GM12878 (cell line): ENCODE measurements around the gene TRPV3. TPM values are rescaled to one million over a fixed set of nuclear protein-coding genes. Genes with fewer than 3 reads are reported as not detected.
"Not testable (repeated sequence)": the region's sequence is repeated elsewhere in the genome, so short reads cannot be mapped to it uniquely, and the experiment has no call there.

ENCODE experiments used
- ATAC-seq: fragments of 200-7000 bp; cut with Tn5 transposase; 3 replicates; pipeline ENCODE4 v1.9.1; 2020; ENCODE audit warnings: mild to moderate bottlenecking, moderate library complexity
- BruUV-seq: library from RNA; stranded (reverse); fragments of 400-500 nt; replicated peaks from 2 replicates; lab custom pipeline; 2021; lab: Mats Ljungman, UMichigan
- CTCF ChIA-PET: fragments of 300-600 bp; sonication (Branson Sonifier 250); formaldehyde crosslinking; extraction: SDS; loops from one replicate; lab custom pipeline; 2021; ENCODE audit warnings: inconsistent platforms; lab: Yijun Ruan, JAX
- POLR2A ChIA-PET: fragments of 350-600 bp; formaldehyde crosslinking; extraction: SDS; loops from one replicate; lab custom pipeline; 2021; ENCODE audit warnings: inconsistent platforms; lab: Charles Lee
- RAD21 ChIA-PET: fragments of 300-600 bp; sonication (Branson Sonifier 250); formaldehyde crosslinking; loops from one replicate; lab custom pipeline; 2023; ENCODE audit warnings: antibody characterized with exemption; ENCODE audit not compliant: unreplicated experiment; lab: Charles Lee
- SMC1A ChIA-PET: fragments of 300-600 bp; sonication (Branson Sonifier 250); formaldehyde crosslinking; loops from one replicate; lab custom pipeline; 2023; ENCODE audit not compliant: unreplicated experiment, uncharacterized antibody; lab: Charles Lee
- DNase-seq: peaks from one replicate; pipeline ENCODE4 v3.0.0-alpha.2; 2011; ENCODE audit warnings: low read depth, low spot score
- FAIRE-seq: peaks from 3 replicates; lab custom pipeline; 2011; peaks lifted over from hg19 to GRCh38; lab: Jason Lieb, UNC
- H2AFZ ChIP-seq: 2 replicates; pipeline ENCODE4 v1.6.0; 2011; ENCODE audit warnings: low read depth, low read length, control low read depth; ENCODE audit not compliant: control insufficient read depth
- H3K27ac ChIP-seq: 2 replicates; pipeline ENCODE4 v1.5.1; 2011; ENCODE audit warnings: control low read depth; ENCODE audit not compliant: control insufficient read depth, insufficient read depth
- H3K27me3 ChIP-seq, 2 experiments: replicated peaks in 1 of 2; 2 replicates each; pipeline versions ENCODE4 v1.6.0 to v1.6.1; 2011; ENCODE audit warnings: low read length in 1 of 2; ENCODE audit not compliant: control insufficient read depth in 2 of 2, insufficient read depth in 2 of 2
- H3K36me3 ChIP-seq, 2 experiments: 2 replicates each; pipeline ENCODE4 v1.5.1; 2011; ENCODE audit warnings: low read length in 1 of 2; ENCODE audit not compliant: control insufficient read depth in 2 of 2, insufficient read depth in 2 of 2
- H3K4me1 ChIP-seq: 2 replicates; pipeline ENCODE4 v1.6.1; 2011; ENCODE audit warnings: mild to moderate bottlenecking, low read length, moderate library complexity, mixed read lengths; ENCODE audit not compliant: control insufficient read depth, insufficient read depth
- H3K4me2 ChIP-seq: 2 replicates; pipeline ENCODE4 v1.6.0; 2011; ENCODE audit warnings: control low read depth; ENCODE audit not compliant: control insufficient read depth, insufficient read depth
- H3K4me3 ChIP-seq: fragments of 200-600 bp; sonication (generic); 2 replicates; pipeline ENCODE4 v1.5.1; 2016
- H3K79me2 ChIP-seq: 2 replicates; pipeline ENCODE4 v1.6.0; 2011; ENCODE audit warnings: low read length; ENCODE audit not compliant: control insufficient read depth, insufficient read depth
- H3K9ac ChIP-seq: 2 replicates; pipeline ENCODE4 v1.8.0; 2011; ENCODE audit warnings: low read length, control low read depth, mixed read lengths; ENCODE audit not compliant: control insufficient read depth, insufficient read depth
- H3K9me3 ChIP-seq: replicated peaks from 3 replicates; pipeline ENCODE4 v1.5.1; 2011; ENCODE audit warnings: mild to moderate bottlenecking, low read length; ENCODE audit not compliant: control insufficient read depth, insufficient read depth
- H4K20me1 ChIP-seq: 2 replicates; pipeline ENCODE4 v1.6.0; 2011; ENCODE audit not compliant: control insufficient read depth, insufficient read depth
- BCL11A ChIP-seq: IDR thresholded peaks from 2 replicates; pipeline ENCODE4 v1.6.1; 2011; ENCODE audit warnings: low read depth, low read length
- BHLHE40 ChIP-seq, 2 experiments: fragments of 450-650 bp in 1 of 2; IDR thresholded peaks; 2 replicates each; pipeline ENCODE4 v1.6.1; 2011 to 2017; ENCODE audit warnings: low read depth in 2 of 2, borderline replicate concordance in 1 of 2, improper control_type of control experiment in 1 of 2, low read length in 1 of 2, mild to moderate bottlenecking in 1 of 2
- CHD1 ChIP-seq: IDR thresholded peaks from 2 replicates; pipeline ENCODE4 v1.6.1; 2012; ENCODE audit warnings: low read depth, low read length, improper control_type of control experiment
- EED ChIP-seq: sonication (generic); IDR thresholded peaks from 2 replicates; pipeline ENCODE4 v1.6.1; 2016; ENCODE audit warnings: antibody characterized with exemption, low read depth
- EP300 ChIP-seq, 2 experiments: fragments of 150-350 bp in 1 of 2; IDR thresholded peaks; 2 replicates each; pipeline ENCODE4 v1.6.1; 2011 to 2012; ENCODE audit warnings: low read depth in 2 of 2, low read length in 2 of 2, borderline replicate concordance in 1 of 2, improper control_type of control experiment in 1 of 2, inconsistent platforms in 1 of 2; ENCODE audit not compliant: control insufficient read depth in 1 of 2
- JUNB ChIP-seq: IDR thresholded peaks from 2 replicates; pipeline ENCODE4 v1.6.1; 2016; ENCODE audit warnings: antibody characterized with exemption, mild to moderate bottlenecking
- NFYA ChIP-seq: IDR thresholded peaks from 2 replicates; pipeline ENCODE4 v1.6.1; 2011; ENCODE audit warnings: low read depth, mild to moderate bottlenecking, low read length, improper control_type of control experiment, borderline replicate concordance
- PAX8 ChIP-seq: fragments of 450-650 bp; IDR thresholded peaks from 2 replicates; pipeline ENCODE4 v1.6.1; 2017; ENCODE audit warnings: mild to moderate bottlenecking, moderate library complexity
- POU2F2 ChIP-seq: IDR thresholded peaks from 3 replicates; pipeline ENCODE4 v1.6.1; 2011; ENCODE audit warnings: low read depth, mild to moderate bottlenecking, low read length, borderline replicate concordance
- SMAD5 ChIP-seq: IDR thresholded peaks from 2 replicates; pipeline ENCODE4 v1.6.1; 2016; ENCODE audit warnings: antibody characterized with exemption, low read depth
- SP1 ChIP-seq: IDR thresholded peaks from one replicate; pipeline ENCODE4 v1.6.1; 2011; ENCODE audit warnings: low read depth, low read length
- SUZ12 ChIP-seq: fragments of 200-600 bp; sonication (generic); IDR thresholded peaks from one replicate; pipeline ENCODE4 v1.6.1; 2018; ENCODE audit warnings: antibody characterized with exemption, mild to moderate bottlenecking; ENCODE audit not compliant: unreplicated experiment
- ZZZ3 ChIP-seq: IDR thresholded peaks from 2 replicates; pipeline ENCODE4 v1.6.1; 2011; ENCODE audit warnings: low read depth; ENCODE audit not compliant: control insufficient read depth, insufficient read length
- WGBS: methylation state at CpG from one replicate; pipeline ENCODE4 v1.1.6; 2016; ENCODE audit warnings: low lambda C conversion rate; ENCODE audit not compliant: insufficient replicate concordance, insufficient coverage; ENCODE audit errors: missing lambda C conversion rate; 5-methylcytosine and 5-hydroxymethylcytosine counted together
- in situ Hi-C: fragments of 300-500 bp; cut with MboI; formaldehyde crosslinking; loops from 9 replicates; pipeline ENCODE4 v1.14.3; 2018; ENCODE audit warnings: mixed read lengths
- intact Hi-C: fragments of 100-400 bp; cut with micrococcal nuclease; formaldehyde crosslinking; loops from one replicate; pipeline ENCODE4 v1.14.2; 2022; ENCODE audit not compliant: unreplicated experiment
- polyA plus RNA-seq, 11 experiments: library from polyadenylated mRNA; depleted of rRNA in 4 of 11; unstranded in 6 of 11; stranded (reverse) in 5 of 11; fragments of >200 nt; fragmentation: Nextera tagmentation in 4 of 11; fragmentation: Illumina TruSeq in 1 of 11; extraction: Ambion mirVana in 4 of 11; extraction: Trizol in 1 of 11; gene quantifications; 1 replicate in 1 of 11; 2 replicates in 10 of 11; pipeline versions ENCODE4 v1.2.1 to v1.2.3, GENCODE V29; 2011 to 2016; ENCODE audit warnings: inconsistent platforms in 2 of 11, missing spikeins in 2 of 11, low read depth in 1 of 11
- total RNA-seq, 4 experiments: library from RNA; depleted of rRNA in 3 of 4; stranded (reverse); fragments of >200 nt in 3 of 4; fragmentation: Illumina TruSeq in 1 of 4; extraction: Trizol in 1 of 4; gene quantifications; 2 replicates each; pipeline versions ENCODE4 v1.2.1 to v1.2.3, GENCODE V29; 2013 to 2021
- TF ChIP-seq, protein P1 (sequence below): fragments of 450-650 bp; IDR thresholded peaks from 2 replicates; pipeline ENCODE4 v1.6.1; 2014; ENCODE audit warnings: mild to moderate bottlenecking
- TF ChIP-seq, protein P2 (sequence below): IDR thresholded peaks from 2 replicates; pipeline ENCODE4 v1.6.1; 2012; ENCODE audit warnings: low read depth, low read length, improper control_type of control experiment
- TF ChIP-seq, protein P3 (sequence below): fragments of 450-650 bp; IDR thresholded peaks from 2 replicates; pipeline ENCODE4 v1.6.1; 2017; ENCODE audit warnings: antibody characterized with exemption, mild to moderate bottlenecking, moderate library complexity

Gene TRPV3
- total and polyA plus RNA-seq, 10 of the 15 experiments (the other 5 are each of a cell fraction or from before 2014, with no cell fraction given): 0.52 to 12.0 (median 2.7) TPM

DNA sequence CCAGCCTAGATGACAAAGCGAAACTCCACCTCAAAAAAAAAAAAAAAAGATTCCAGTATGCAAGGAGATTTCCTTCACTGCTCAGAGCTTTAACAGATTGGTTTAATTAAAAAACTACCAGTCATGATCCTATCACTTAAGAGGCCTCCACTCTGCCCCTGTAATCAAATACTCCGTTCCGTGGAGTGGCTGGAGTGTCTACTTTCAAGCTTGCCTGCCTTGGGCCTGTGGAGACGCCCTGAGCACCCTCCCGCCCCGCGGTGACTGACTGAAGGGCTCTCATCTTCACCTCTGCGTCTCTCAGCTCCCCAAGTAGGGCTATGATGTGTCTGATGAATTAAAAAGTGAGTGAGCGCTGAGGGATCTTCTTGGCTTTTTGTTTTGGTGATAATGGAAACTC is 25.3 kb upstream of the TRPV3 start:
- CTCF ChIA-PET: no interaction called here
- Histone ChIP-seq H3K27me3 (no peaks in the 10 kb centered on the region), H3K27ac (no peak overlapping the region)
- 99% methylated on average over 9 of the region's 9 CpGs for WGBS
- in situ Hi-C loops: no loop called here
- TF ChIP-seq SUZ12 (no peak), JUNB (no peak), POU2F2 (no peak), EED (no peak), ZZZ3 (no peak), CHD1 (no peak), PAX8 (no peak), SMAD5 (no peak), BHLHE40 (IDR thresholded peaks at IDR 0.05; ENCODE audit: borderline replicate concordance in 1 of 2, low read depth in 2 of 2, low read length in 1 of 2) (no peak), SP1 (no peak), EP300 (IDR thresholded peaks at IDR 0.05; ENCODE audit: borderline replicate concordance in 1 of 2, control insufficient read depth in 1 of 2, low read depth in 2 of 2, low read length in 2 of 2) (no peak), NFYA (no peak), BCL11A (no peak)
- TF ChIP-seq, protein P1, sequence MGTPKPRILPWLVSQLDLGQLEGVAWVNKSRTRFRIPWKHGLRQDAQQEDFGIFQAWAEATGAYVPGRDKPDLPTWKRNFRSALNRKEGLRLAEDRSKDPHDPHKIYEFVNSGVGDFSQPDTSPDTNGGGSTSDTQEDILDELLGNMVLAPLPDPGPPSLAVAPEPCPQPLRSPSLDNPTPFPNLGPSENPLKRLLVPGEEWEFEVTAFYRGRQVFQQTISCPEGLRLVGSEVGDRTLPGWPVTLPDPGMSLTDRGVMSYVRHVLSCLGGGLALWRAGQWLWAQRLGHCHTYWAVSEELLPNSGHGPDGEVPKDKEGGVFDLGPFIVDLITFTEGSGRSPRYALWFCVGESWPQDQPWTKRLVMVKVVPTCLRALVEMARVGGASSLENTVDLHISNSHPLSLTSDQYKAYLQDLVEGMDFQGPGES: no peak
- TF ChIP-seq, protein P2, sequence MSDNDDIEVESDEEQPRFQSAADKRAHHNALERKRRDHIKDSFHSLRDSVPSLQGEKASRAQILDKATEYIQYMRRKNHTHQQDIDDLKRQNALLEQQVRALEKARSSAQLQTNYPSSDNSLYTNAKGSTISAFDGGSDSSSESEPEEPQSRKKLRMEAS: no peak
- TF ChIP-seq, protein P3, sequence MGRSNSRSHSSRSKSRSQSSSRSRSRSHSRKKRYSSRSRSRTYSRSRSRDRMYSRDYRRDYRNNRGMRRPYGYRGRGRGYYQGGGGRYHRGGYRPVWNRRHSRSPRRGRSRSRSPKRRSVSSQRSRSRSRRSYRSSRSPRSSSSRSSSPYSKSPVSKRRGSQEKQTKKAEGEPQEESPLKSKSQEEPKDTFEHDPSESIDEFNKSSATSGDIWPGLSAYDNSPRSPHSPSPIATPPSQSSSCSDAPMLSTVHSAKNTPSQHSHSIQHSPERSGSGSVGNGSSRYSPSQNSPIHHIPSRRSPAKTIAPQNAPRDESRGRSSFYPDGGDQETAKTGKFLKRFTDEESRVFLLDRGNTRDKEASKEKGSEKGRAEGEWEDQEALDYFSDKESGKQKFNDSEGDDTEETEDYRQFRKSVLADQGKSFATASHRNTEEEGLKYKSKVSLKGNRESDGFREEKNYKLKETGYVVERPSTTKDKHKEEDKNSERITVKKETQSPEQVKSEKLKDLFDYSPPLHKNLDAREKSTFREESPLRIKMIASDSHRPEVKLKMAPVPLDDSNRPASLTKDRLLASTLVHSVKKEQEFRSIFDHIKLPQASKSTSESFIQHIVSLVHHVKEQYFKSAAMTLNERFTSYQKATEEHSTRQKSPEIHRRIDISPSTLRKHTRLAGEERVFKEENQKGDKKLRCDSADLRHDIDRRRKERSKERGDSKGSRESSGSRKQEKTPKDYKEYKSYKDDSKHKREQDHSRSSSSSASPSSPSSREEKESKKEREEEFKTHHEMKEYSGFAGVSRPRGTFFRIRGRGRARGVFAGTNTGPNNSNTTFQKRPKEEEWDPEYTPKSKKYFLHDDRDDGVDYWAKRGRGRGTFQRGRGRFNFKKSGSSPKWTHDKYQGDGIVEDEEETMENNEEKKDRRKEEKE: no peak
- TF ChIP-seq, all 136 proteins: peak for 0
- no peaks in the 10 kb centered on the region for H3K4me1 ChIP-seq
- ChIA-PET SMC1A (no interaction called here), POLR2A (no interaction called here), RAD21 (no interaction called here)
- H3K9ac ChIP-seq: no peak overlapping the region
- H4K20me1 ChIP-seq: no peaks in the 10 kb centered on the region
- no peaks in the 10 kb centered on the region for H3K79me2 ChIP-seq
- ATAC-seq (no peak), FAIRE-seq (no peak), DNase-seq (no peak)
- no peak overlapping the region for H2AFZ ChIP-seq
- no peaks in the 10 kb centered on the region for H3K9me3 ChIP-seq
- H3K4me2 ChIP-seq: no peak overlapping the region
- H3K4me3 ChIP-seq: no peak overlapping the region
- H3K36me3 ChIP-seq: no peaks in the 10 kb centered on the region
- no TSS peak for BruUV-seq
- intact Hi-C loops: no loop called here

DNA sequence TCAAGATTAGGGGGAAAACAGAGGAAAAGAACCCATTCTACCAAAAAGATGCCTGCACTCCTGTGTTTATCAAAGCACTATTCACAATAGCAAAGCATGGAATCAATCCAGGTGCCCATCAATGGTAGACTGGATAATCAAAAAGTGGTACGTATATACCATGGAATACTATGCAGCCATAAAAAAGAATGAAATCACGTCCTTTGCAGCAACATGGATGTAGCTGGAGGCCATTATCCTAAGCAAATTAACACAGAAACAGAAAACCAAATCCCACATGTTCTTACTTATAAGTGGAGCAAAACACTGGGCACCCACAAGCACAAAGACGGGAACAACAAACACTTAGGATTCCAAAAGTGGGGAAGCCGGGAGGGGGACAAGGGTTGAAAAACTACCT is 21.1 kb upstream of the TRPV3 start:
- DNase-seq, ATAC-seq, H3K4me1 ChIP-seq, H3K9me3 ChIP-seq, H3K9ac ChIP-seq, BruUV-seq, RAD21 ChIA-PET, POLR2A ChIA-PET, H3K27ac ChIP-seq, in situ Hi-C loops, CTCF ChIA-PET, H3K27me3 ChIP-seq, SMC1A ChIA-PET, H3K79me2 ChIP-seq, intact Hi-C loops, H4K20me1 ChIP-seq, H3K36me3 ChIP-seq, H2AFZ ChIP-seq, H3K4me2 ChIP-seq, FAIRE-seq, H3K4me3 ChIP-seq: not testable (repeated sequence)
- 89% methylated on average over 4 of the region's 4 CpGs for WGBS
